ENCODE data around the gene HLCS.

HLCS gene

GRCh38 chr21:36753556-36753955 is 212.9 kb downstream of the HLCS start:
- peaks cover 34 to 60% (median 34%) of the 10 kb centered on the region in 3 donors for H3K36me3 ChIP-seq
- intact Hi-C loops (cut with DNase I; ENCODE audit: low total_unique reads): no loop called here

GRCh38 chr21:36751383-36751782 is 215.1 kb downstream of the HLCS start:
- Histone ChIP-seq H3K27ac (no peak overlapping the region), H3K9me3 (no peaks in the 10 kb centered on the region), H3K36me3 (peaks cover 34 to 49% (median 34%) of the 10 kb centered on the region in 3 donors), H3K4me3 (no peak overlapping the region), H3K4me1 (peaks cover 0 to 13% (median 9%) of the 10 kb centered on the region in 4 donors), H3K27me3 (peaks cover 0 to 18% of the 10 kb centered on the region in 2 donors)
- no peak for TF ChIP-seq CTCF (IDR thresholded peaks at IDR 0.05)
- DNase-seq: no peak
- intact Hi-C loops (cut with DNase I; ENCODE audit: low total_unique reads): no loop called here

More at GRCh38 chr21:36753556-36753955, 212.9 kb downstream of the HLCS start:
- TF ChIP-seq CTCF (IDR thresholded peaks at IDR 0.05): no peak
- Histone ChIP-seq H3K27ac (no peak overlapping the region), H3K4me3 (no peak overlapping the region), H3K9me3 (no peaks in the 10 kb centered on the region), H3K27me3 (peaks cover 0 to 3% of the 10 kb centered on the region in 2 donors), H3K4me1 (no peaks in the 10 kb centered on the region)
- no peak for DNase-seq

GRCh38 chr21:36750576-36750959 is 215.9 kb downstream of the HLCS start:
- Histone ChIP-seq H3K4me1 (peaks cover 0 to 13% (median 9%) of the 10 kb centered on the region in 4 donors), H3K27ac (no peak overlapping the region), H3K4me3 (no peak overlapping the region), H3K9me3 (no peaks in the 10 kb centered on the region), H3K27me3 (peaks cover 0 to 21% of the 10 kb centered on the region in 2 donors), H3K36me3 (peaks cover 28 to 40% (median 30%) of the 10 kb centered on the region in 3 donors)
- no peak for TF ChIP-seq CTCF (IDR thresholded peaks at IDR 0.05)
- intact Hi-C loops (cut with DNase I; ENCODE audit: low total_unique reads): no loop called here
- no peak for DNase-seq

- intact Hi-C loops (cut with DNase I; ENCODE audit: low total_unique reads): no loop called here
- no peak for DNase-seq
- Histone ChIP-seq H3K27me3 (peaks cover 0 to 25% of the 10 kb centered on the region in 2 donors), H3K9me3 (no peaks in the 10 kb centered on the region), H3K4me1 (peaks cover 0 to 15% (median 10%) of the 10 kb centered on the region in 4 donors), H3K4me3 (no peak overlapping the region), H3K27ac (no peak overlapping the region), H3K36me3 (peaks cover 24 to 35% (median 28%) of the 10 kb centered on the region in 3 donors)
- no peak for TF ChIP-seq CTCF (IDR thresholded peaks at IDR 0.05)
These were observed 216.4 kb downstream of the HLCS start for GRCh38 chr21:36749935-36750575.

GRCh38 chr21:36747815-36748383 is 218.6 kb downstream of the HLCS start:
- intact Hi-C loops (cut with DNase I; ENCODE audit: low total_unique reads): no loop called here
- H3K36me3 ChIP-seq: peaks cover 10 to 24% (median 14%) of the 10 kb centered on the region in 3 donors
- DNase-seq: no peak
- no peak overlapping the region for H3K27ac ChIP-seq
- TF ChIP-seq CTCF (IDR thresholded peaks at IDR 0.05): peak in 1 of 2 experiments; percentile 23
- peaks cover 0 to 30% of the 10 kb centered on the region in 2 donors for H3K27me3 ChIP-seq
- H3K9me3 ChIP-seq: no peaks in the 10 kb centered on the region
- peak overlapping the region; percentile 10 to 47 for H3K4me3 ChIP-seq
- peaks cover 0 to 22% (median 10%) of the 10 kb centered on the region in 4 donors for H3K4me1 ChIP-seq
